GM12878 (cell line): ENCODE results near the gene MAN1A1. TPM values are rescaled to one million over a fixed set of nuclear protein-coding genes. Genes with fewer than 3 reads are reported as not detected.

Experiments used
- ATAC-seq: fragments of 200-7000 bp; cut with Tn5 transposase; 3 replicates; pipeline ENCODE4 v1.9.1; 2020; ENCODE audit warnings: mild to moderate bottlenecking, moderate library complexity
- BruUV-seq: library from RNA; stranded (reverse); fragments of 400-500 nt; replicated peaks from 2 replicates; lab custom pipeline; 2021; lab: Mats Ljungman, UMichigan
- CTCF ChIA-PET: fragments of 300-600 bp; sonication (Branson Sonifier 250); formaldehyde crosslinking; extraction: SDS; loops from one replicate; lab custom pipeline; 2021; ENCODE audit warnings: inconsistent platforms; lab: Yijun Ruan, JAX
- POLR2A ChIA-PET: fragments of 350-600 bp; formaldehyde crosslinking; extraction: SDS; loops from one replicate; lab custom pipeline; 2021; ENCODE audit warnings: inconsistent platforms; lab: Charles Lee
- RAD21 ChIA-PET: fragments of 300-600 bp; sonication (Branson Sonifier 250); formaldehyde crosslinking; loops from one replicate; lab custom pipeline; 2023; ENCODE audit warnings: antibody characterized with exemption; ENCODE audit not compliant: unreplicated experiment; lab: Charles Lee
- SMC1A ChIA-PET: fragments of 300-600 bp; sonication (Branson Sonifier 250); formaldehyde crosslinking; loops from one replicate; lab custom pipeline; 2023; ENCODE audit not compliant: unreplicated experiment, uncharacterized antibody; lab: Charles Lee
- DNase-seq: peaks from one replicate; pipeline ENCODE4 v3.0.0-alpha.2; 2011; ENCODE audit warnings: low read depth, low spot score
- FAIRE-seq: peaks from 3 replicates; lab custom pipeline; 2011; peaks lifted over from hg19 to GRCh38; lab: Jason Lieb, UNC
- H2AFZ ChIP-seq: 2 replicates; pipeline ENCODE4 v1.6.0; 2011; ENCODE audit warnings: low read depth, low read length, control low read depth; ENCODE audit not compliant: control insufficient read depth
- H3K27ac ChIP-seq: 2 replicates; pipeline ENCODE4 v1.5.1; 2011; ENCODE audit warnings: control low read depth; ENCODE audit not compliant: control insufficient read depth, insufficient read depth
- H3K27me3 ChIP-seq, 2 experiments: replicated peaks in 1 of 2; 2 replicates each; pipeline versions ENCODE4 v1.6.0 to v1.6.1; 2011; ENCODE audit warnings: low read length in 1 of 2; ENCODE audit not compliant: control insufficient read depth in 2 of 2, insufficient read depth in 2 of 2
- H3K36me3 ChIP-seq, 2 experiments: 2 replicates each; pipeline ENCODE4 v1.5.1; 2011; ENCODE audit warnings: low read length in 1 of 2; ENCODE audit not compliant: control insufficient read depth in 2 of 2, insufficient read depth in 2 of 2
- H3K4me1 ChIP-seq: 2 replicates; pipeline ENCODE4 v1.6.1; 2011; ENCODE audit warnings: mild to moderate bottlenecking, low read length, moderate library complexity, mixed read lengths; ENCODE audit not compliant: control insufficient read depth, insufficient read depth
- H3K4me2 ChIP-seq: 2 replicates; pipeline ENCODE4 v1.6.0; 2011; ENCODE audit warnings: control low read depth; ENCODE audit not compliant: control insufficient read depth, insufficient read depth
- H3K4me3 ChIP-seq: fragments of 200-600 bp; sonication (generic); 2 replicates; pipeline ENCODE4 v1.5.1; 2016
- H3K79me2 ChIP-seq: 2 replicates; pipeline ENCODE4 v1.6.0; 2011; ENCODE audit warnings: low read length; ENCODE audit not compliant: control insufficient read depth, insufficient read depth
- H3K9ac ChIP-seq: 2 replicates; pipeline ENCODE4 v1.8.0; 2011; ENCODE audit warnings: low read length, control low read depth, mixed read lengths; ENCODE audit not compliant: control insufficient read depth, insufficient read depth
- H3K9me3 ChIP-seq: replicated peaks from 3 replicates; pipeline ENCODE4 v1.5.1; 2011; ENCODE audit warnings: mild to moderate bottlenecking, low read length; ENCODE audit not compliant: control insufficient read depth, insufficient read depth
- H4K20me1 ChIP-seq: 2 replicates; pipeline ENCODE4 v1.6.0; 2011; ENCODE audit not compliant: control insufficient read depth, insufficient read depth
- CTCF ChIP-seq, 3 experiments: IDR thresholded peaks in 2 of 3; conservative IDR thresholded peaks in 1 of 3; 2 replicates each; pipeline ENCODE4 v1.5.1; 2011; ENCODE audit warnings: low read depth in 3 of 3, low read length in 3 of 3, mild to moderate bottlenecking in 3 of 3, control low read depth in 2 of 3, moderate library complexity in 2 of 3, inconsistent platforms in 1 of 3, mixed read lengths in 1 of 3; ENCODE audit not compliant: control insufficient read depth in 2 of 3, insufficient read depth in 1 of 3; ENCODE audit errors: extremely low read depth in 1 of 3
- MTA2 ChIP-seq: fragments of 450-650 bp; IDR thresholded peaks from 2 replicates; pipeline ENCODE4 v1.6.1; 2016; ENCODE audit warnings: low read depth, mild to moderate bottlenecking, moderate library complexity
- NFYB ChIP-seq: IDR thresholded peaks from 2 replicates; pipeline ENCODE4 v1.6.1; 2011; ENCODE audit warnings: low read depth, mild to moderate bottlenecking, low read length, improper control_type of control experiment, moderate library complexity; ENCODE audit not compliant: insufficient read depth
- PKNOX1 ChIP-seq: fragments of 450-650 bp; IDR thresholded peaks from 2 replicates; pipeline ENCODE4 v1.6.1; 2016; ENCODE audit warnings: mild to moderate bottlenecking
- RAD21 ChIP-seq: IDR thresholded peaks from 2 replicates; pipeline ENCODE4 v1.6.1; 2011; ENCODE audit warnings: mild to moderate bottlenecking, low read depth, low read length, moderate library complexity; ENCODE audit not compliant: insufficient read depth
- RAD51 ChIP-seq: fragments of 450-650 bp; IDR thresholded peaks from 2 replicates; pipeline ENCODE4 v1.6.1; 2016; ENCODE audit warnings: moderate library complexity, mild to moderate bottlenecking, inconsistent platforms
- SMC3 ChIP-seq: IDR thresholded peaks from 2 replicates; pipeline ENCODE4 v1.6.1; 2011; ENCODE audit warnings: low read length, improper control_type of control experiment, borderline replicate concordance
- WGBS: methylation state at CpG from one replicate; pipeline ENCODE4 v1.1.6; 2016; ENCODE audit warnings: low lambda C conversion rate; ENCODE audit not compliant: insufficient replicate concordance, insufficient coverage; ENCODE audit errors: missing lambda C conversion rate; 5-methylcytosine and 5-hydroxymethylcytosine counted together
- in situ Hi-C: fragments of 300-500 bp; cut with MboI; formaldehyde crosslinking; loops from 9 replicates; pipeline ENCODE4 v1.14.3; 2018; ENCODE audit warnings: mixed read lengths
- intact Hi-C: fragments of 100-400 bp; cut with micrococcal nuclease; formaldehyde crosslinking; loops from one replicate; pipeline ENCODE4 v1.14.2; 2022; ENCODE audit not compliant: unreplicated experiment
- polyA plus RNA-seq, 11 experiments: library from polyadenylated mRNA; depleted of rRNA in 4 of 11; unstranded in 6 of 11; stranded (reverse) in 5 of 11; fragments of >200 nt; fragmentation: Nextera tagmentation in 4 of 11; fragmentation: Illumina TruSeq in 1 of 11; extraction: Ambion mirVana in 4 of 11; extraction: Trizol in 1 of 11; gene quantifications; 1 replicate in 1 of 11; 2 replicates in 10 of 11; pipeline versions ENCODE4 v1.2.1 to v1.2.3, GENCODE V29; 2011 to 2016; ENCODE audit warnings: inconsistent platforms in 2 of 11, missing spikeins in 2 of 11, low read depth in 1 of 11
- total RNA-seq, 4 experiments: library from RNA; depleted of rRNA in 3 of 4; stranded (reverse); fragments of >200 nt in 3 of 4; fragmentation: Illumina TruSeq in 1 of 4; extraction: Trizol in 1 of 4; gene quantifications; 2 replicates each; pipeline versions ENCODE4 v1.2.1 to v1.2.3, GENCODE V29; 2013 to 2021

MAN1A1 gene
- total and polyA plus RNA-seq, 10 of the 15 experiments (the other 5 are each of a cell fraction or from before 2014, with no cell fraction given) = 5.4 to 28.1 (median 19.5) TPM

DNA sequence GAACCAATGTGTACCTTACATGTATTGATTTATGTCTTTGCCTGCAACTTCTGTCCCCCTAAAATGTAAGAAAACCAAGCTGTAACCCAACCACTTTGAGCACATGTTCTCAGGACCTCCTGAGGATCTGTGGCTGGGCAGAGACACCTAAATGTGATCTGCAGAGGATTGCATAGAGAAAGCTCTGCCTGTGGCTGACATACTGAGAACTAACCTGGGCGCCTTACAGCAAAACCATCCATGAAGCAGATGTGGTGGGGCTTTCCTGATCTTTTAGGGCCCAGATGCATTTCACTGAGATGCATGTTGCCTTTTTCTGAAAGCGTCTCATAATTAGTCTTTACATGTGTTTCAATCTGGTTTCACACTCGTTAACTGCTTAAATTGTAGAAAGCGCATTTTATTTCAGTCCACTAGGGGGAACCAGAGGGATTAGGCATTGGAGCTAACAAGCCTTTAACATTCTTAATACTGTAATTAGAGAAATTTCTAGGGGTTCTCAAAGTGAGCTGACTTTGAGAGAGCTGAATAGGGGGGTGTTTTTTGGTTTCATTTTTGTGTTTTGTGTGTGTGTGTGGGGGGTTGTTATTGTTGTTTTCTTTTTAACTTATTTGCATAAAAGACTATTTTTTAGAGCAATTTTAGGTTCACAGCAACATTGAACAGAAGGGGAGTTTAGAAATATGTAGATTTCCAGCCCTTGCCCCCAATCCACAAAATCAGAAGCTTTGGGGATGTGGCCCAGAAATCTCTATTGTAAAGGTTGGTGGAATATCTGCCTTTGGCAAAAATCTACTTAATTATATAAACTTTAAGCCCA lies 220.2 kb downstream of the MAN1A1 start:
- ChIA-PET POLR2A (interaction anchor here (0.6 kb wide), 1 partner anchor 1886 kb away, joined by 5 read pairs; no protein-coding TSS in a partner anchor), RAD21 (interaction anchor here (0.7 to 1.5 kb wide), 14 partner anchors 8 to 948 kb away, joined by 3 to 12 read pairs (median 4); no protein-coding TSS in a partner anchor), CTCF (interaction anchor here (0.6 to 2.0 kb wide), 41 partner anchors 10 to 1251 kb away, joined by 3 to 41 read pairs (median 3); no protein-coding TSS in a partner anchor), SMC1A (interaction anchor here (0.5 to 1.9 kb wide), 19 partner anchors 8 to 1354 kb away, joined by 3 to 11 read pairs (median 4); no protein-coding TSS in a partner anchor)
- 23% methylated on average over 4 of the region's 4 CpGs for WGBS
- DNase-seq (no peak), FAIRE-seq (peak; percentile 95), ATAC-seq (peak; percentile 95)
- H3K36me3 ChIP-seq = no peaks in the 10 kb centered on the region
- BruUV-seq = no TSS peak
- no peak overlapping the region for H3K9ac ChIP-seq
- no peak overlapping the region for H2AFZ ChIP-seq
- in situ Hi-C loops = no loop called here
- H3K4me2 ChIP-seq = no peak overlapping the region
- no peaks in the 10 kb centered on the region for H4K20me1 ChIP-seq
- no peak overlapping the region for H3K4me3 ChIP-seq
- no peaks in the 10 kb centered on the region for H3K79me2 ChIP-seq
- intact Hi-C loops = no loop called here
- no peak overlapping the region for H3K27ac ChIP-seq
- no peaks in the 10 kb centered on the region for H3K4me1 ChIP-seq
- TF ChIP-seq NFYB (no peak), RAD51 (0 out of 2 replicates have a peak, but pooled peaks have one; percentile 23), RAD21 (peak; percentile 87), SMC3 (peak; percentile 67; the same call in 1 of the 2 replicates), CTCF (IDR thresholded peaks at IDR 0.05 in 2 of 3, conservative IDR thresholded peaks at IDR 0.05 in 1 of 3; ENCODE audit: control insufficient read depth in 2 of 3, extremely low read depth in 1 of 3, insufficient read depth in 1 of 3, low read depth in 3 of 3, low read length in 3 of 3) (peak; percentile 72 to 81 (median 79)), PKNOX1 (no peak), MTA2 (0 out of 2 replicates have a peak, but pooled peaks have one; percentile 20)
- no peaks in the 10 kb centered on the region; a peak in 1 of 4 replicates for H3K27me3 ChIP-seq
- no peaks in the 10 kb centered on the region for H3K9me3 ChIP-seq
